Activated B cell treated with CpG ODN at 0.5 μM for 24 hours (primary cell): ENCODE measurements around the gene NR1H3. TPM values are rescaled to one million over a fixed set of nuclear protein-coding genes. Genes with fewer than 3 reads are reported as not detected.
A peak's percentile ranks its signal among the peaks of the same experiment; 100 is the strongest.

Source experiments
- ATAC-seq: fragments of 200-7000 bp; cut with Tn5 transposase; one replicate; pipeline ENCODE4 v1.10.0; 2021; ENCODE audit warnings: low read depth, mild to moderate bottlenecking, moderate library complexity
- CTCF ChIA-PET: fragments of 350-600 bp; sonication (Branson Sonifier 250); formaldehyde crosslinking; loops from one replicate; lab custom pipeline; 2021; ENCODE audit warnings: antibody characterized with exemption; lab: Charles Lee
- POLR2A ChIA-PET: fragments of 350-600 bp; sonication (Branson Sonifier 250); formaldehyde crosslinking; loops from one replicate; lab custom pipeline; 2021; ENCODE audit warnings: antibody characterized with exemption; lab: Charles Lee
- DNase-seq: peaks from one replicate; pipeline ENCODE4 v3.0.0; 2022
- H3K27ac Mint-ChIP-seq: one replicate; pipeline ENCODE4 v1.8.0; 2020; ENCODE audit warnings: mixed read lengths
- H3K27me3 Mint-ChIP-seq: one replicate; pipeline ENCODE4 v1.8.0; 2021; ENCODE audit warnings: mixed read lengths
- H3K36me3 Mint-ChIP-seq: one replicate; pipeline ENCODE4 v1.8.0; 2021; ENCODE audit warnings: low read depth, mixed read lengths
- H3K4me1 Mint-ChIP-seq: one replicate; pipeline ENCODE4 v1.8.0; 2021; ENCODE audit warnings: mixed read lengths
- H3K4me3 Mint-ChIP-seq: one replicate; pipeline ENCODE4 v1.8.0; 2020; ENCODE audit warnings: mild to moderate bottlenecking, mixed read lengths
- H3K9me3 Mint-ChIP-seq: one replicate; pipeline ENCODE4 v1.8.0; 2020; ENCODE audit warnings: mixed read lengths
- intact Hi-C: fragments of 100-400 bp; cut with micrococcal nuclease; formaldehyde crosslinking; loops from one replicate; pipeline ENCODE4 v1.15.1; 2024
- total RNA-seq: library from RNA; stranded (reverse); gene quantifications from 2 replicates; pipeline ENCODE4 v1.2.3, GENCODE V29; 2022
- TF ChIP-seq, protein P1 (sequence below): fragments of 200-600 bp; IDR thresholded peaks from one replicate; pipeline ENCODE4 v1.8.0; 2022; ENCODE audit warnings: antibody characterized with exemption, mild to moderate bottlenecking

NR1H3 gene
- total RNA-seq, 1 donor from 2014 or later = 3.9 TPM

DNA sequence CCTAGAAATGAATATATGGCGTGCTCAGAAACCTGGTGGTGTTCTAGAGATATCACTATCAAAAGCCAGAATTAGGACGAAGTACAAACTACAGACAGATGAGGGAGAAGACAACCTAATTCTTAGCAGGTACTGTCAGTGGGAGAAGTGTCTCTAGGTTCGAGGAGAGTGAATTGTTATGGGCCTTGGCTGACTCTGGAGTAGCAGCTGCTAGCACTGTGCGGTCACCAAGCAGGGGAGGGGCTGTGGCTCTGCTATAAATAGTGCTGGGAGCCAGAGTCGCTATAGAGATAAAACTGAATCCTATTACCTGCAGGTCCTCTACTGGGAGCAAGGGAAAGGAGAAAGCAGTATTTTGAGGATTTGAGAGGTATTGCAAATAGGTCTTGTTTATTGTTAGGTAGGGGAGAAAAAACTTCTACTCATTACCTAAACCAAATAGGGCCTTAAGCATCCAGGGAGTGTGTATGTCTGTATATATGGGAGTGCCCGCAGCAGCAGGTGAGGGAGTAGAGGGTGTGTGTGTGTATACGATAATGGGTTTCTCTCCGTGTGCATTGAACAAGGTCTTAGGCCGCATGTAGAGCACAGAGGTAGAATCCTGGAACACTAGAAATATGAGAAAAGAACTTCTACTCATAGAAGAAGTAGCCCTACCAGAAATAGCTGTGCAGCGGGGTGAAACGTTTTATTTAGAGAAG, 14.3 kb downstream of the NR1H3 start:
- H3K4me1 Mint-ChIP-seq = peaks cover 48% of the 10 kb centered on the region

DNA sequence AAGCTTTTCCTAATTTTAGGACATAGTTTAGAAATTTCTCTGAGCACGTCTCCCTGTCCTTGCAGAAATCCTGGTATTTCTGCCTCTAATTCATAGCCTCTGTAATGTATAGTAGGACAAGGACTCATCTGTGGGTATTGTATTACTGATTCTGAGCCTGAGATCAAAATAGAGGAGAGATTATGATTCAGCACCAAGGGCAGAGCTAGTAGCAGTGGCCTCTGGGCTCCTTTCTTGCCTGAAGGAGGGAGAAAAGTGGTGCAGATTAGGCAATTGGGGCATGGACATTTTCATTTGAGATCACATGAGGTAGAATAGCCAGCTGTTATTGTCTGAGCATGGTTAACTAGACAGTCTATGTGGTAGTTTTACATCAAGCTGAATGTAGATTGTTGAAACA, 14.9 kb downstream of the NR1H3 start:
- Mint-ChIP-seq H3K27me3 (no peaks in the 10 kb centered on the region), H3K4me1 (peaks cover 48% of the 10 kb centered on the region), H3K4me3 (no peak overlapping the region), H3K36me3 (peaks cover 46% of the 10 kb centered on the region), H3K27ac (no peak overlapping the region), H3K9me3 (no peaks in the 10 kb centered on the region)
- DNase-seq = no peak
- POLR2A ChIA-PET = interaction anchor here (0.7 to 5.9 kb wide), 6 partner anchors 24 to 655 kb away, joined by 3 to 57 read pairs (median 4); partner anchors contain the start of genes ACP2, ARFGAP2, DDB2 and SPI1
- intact Hi-C loops = loop anchor here (5.0 kb wide), 1 partner anchor 370 kb away; the partner anchor contains the start of gene MTCH2
- TF ChIP-seq, protein P1, sequence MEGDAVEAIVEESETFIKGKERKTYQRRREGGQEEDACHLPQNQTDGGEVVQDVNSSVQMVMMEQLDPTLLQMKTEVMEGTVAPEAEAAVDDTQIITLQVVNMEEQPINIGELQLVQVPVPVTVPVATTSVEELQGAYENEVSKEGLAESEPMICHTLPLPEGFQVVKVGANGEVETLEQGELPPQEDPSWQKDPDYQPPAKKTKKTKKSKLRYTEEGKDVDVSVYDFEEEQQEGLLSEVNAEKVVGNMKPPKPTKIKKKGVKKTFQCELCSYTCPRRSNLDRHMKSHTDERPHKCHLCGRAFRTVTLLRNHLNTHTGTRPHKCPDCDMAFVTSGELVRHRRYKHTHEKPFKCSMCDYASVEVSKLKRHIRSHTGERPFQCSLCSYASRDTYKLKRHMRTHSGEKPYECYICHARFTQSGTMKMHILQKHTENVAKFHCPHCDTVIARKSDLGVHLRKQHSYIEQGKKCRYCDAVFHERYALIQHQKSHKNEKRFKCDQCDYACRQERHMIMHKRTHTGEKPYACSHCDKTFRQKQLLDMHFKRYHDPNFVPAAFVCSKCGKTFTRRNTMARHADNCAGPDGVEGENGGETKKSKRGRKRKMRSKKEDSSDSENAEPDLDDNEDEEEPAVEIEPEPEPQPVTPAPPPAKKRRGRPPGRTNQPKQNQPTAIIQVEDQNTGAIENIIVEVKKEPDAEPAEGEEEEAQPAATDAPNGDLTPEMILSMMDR = no peak
- ATAC-seq = no peak
- CTCF ChIA-PET = interaction anchor here (0.6 to 1.4 kb wide), 5 partner anchors 13 to 654 kb away, joined by 3 to 4 read pairs (median 3); no protein-coding TSS in a partner anchor

More for the DNA sequence above, 14.3 kb downstream of the NR1H3 start:
- no peak for ATAC-seq
- Mint-ChIP-seq H3K27me3 (no peaks in the 10 kb centered on the region), H3K27ac (peak overlapping the region; percentile 51), H3K36me3 (peaks cover 40% of the 10 kb centered on the region), H3K9me3 (no peaks in the 10 kb centered on the region), H3K4me3 (peak overlapping the region; percentile 85)
- TF ChIP-seq, protein P1 = no peak
- ChIA-PET CTCF (interaction anchor here (0.7 to 1.5 kb wide), 4 partner anchors 13 to 654 kb away, joined by 3 read pairs; no protein-coding TSS in a partner anchor), POLR2A (interaction anchor here (0.6 to 5.9 kb wide), 5 partner anchors 23 to 654 kb away, joined by 3 to 57 read pairs (median 6); partner anchors contain the start of genes ACP2 and DDB2)
- intact Hi-C loops = loop anchor here (5.0 kb wide), 1 partner anchor 370 kb away; the partner anchor contains the start of gene MTCH2
- DNase-seq = no peak

DNA sequence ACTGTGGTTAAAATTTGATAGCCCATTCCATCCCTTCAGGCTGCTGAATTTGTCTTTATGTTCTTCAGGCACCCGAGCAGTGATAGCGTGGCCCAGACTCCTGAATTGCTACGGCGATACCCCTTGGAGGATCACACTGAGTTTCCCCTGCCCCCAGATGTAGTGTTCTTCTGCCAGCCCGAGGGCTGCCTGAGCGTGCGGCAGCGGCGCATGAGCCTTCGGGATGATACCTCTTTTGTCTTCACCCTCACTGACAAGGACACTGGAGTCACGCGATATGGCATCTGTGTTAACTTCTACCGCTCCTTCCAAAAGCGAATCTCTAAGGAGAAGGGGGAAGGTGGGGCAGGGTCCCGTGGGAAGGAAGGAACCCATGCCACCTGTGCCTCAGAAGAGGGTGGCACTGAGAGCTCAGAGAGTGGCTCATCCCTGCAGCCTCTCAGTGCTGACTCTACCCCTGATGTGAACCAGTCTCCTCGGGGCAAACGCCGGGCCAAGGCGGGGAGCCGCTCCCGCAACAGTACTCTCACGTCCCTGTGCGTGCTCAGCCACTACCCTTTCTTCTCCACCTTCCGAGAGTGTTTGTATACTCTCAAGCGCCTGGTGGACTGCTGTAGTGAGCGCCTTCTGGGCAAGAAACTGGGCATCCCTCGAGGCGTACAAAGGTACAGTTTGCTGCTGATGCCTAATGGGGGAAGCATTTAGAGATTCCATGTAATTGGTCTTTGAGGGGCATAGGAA, 16.9 kb downstream of the NR1H3 start:
- Mint-ChIP-seq H3K4me3 (no peak overlapping the region), H3K9me3 (no peaks in the 10 kb centered on the region), H3K36me3 (peaks cover 59% of the 10 kb centered on the region), H3K27me3 (no peaks in the 10 kb centered on the region), H3K4me1 (peaks cover 32% of the 10 kb centered on the region), H3K27ac (no peak overlapping the region)
- CTCF ChIA-PET = no interaction called here
- ATAC-seq = no peak
- POLR2A ChIA-PET = interaction anchor here (0.6 to 0.8 kb wide), 2 partner anchors 26 to 209 kb away, joined by 3 read pairs; partner anchors contain the start of gene ACP2
- DNase-seq = no peak
- intact Hi-C loops = loop anchor here (5.0 kb wide), 1 partner anchor 368 kb away; the partner anchor contains the start of gene MTCH2
- TF ChIP-seq, protein P1 = no peak

DNA sequence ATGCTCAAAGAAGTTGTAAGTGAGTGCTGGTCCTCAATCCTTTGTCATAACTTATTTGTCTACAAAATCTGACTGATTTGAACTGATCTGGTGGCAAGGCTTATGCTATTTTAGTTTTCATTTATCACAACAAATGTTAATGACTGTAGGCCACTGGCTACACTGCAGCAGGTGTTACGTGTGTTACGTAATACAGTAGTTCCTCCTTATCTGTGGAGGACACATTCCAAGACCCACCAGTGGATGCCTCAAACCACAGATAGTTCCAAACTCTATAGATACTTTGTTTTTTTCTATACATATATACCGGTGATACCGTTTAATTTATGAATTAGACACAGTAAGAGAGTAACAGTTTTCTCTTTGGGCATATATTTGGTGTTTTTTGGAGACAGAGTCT, 19.1 kb downstream of the NR1H3 start:
- DNase-seq = no peak
- Mint-ChIP-seq H3K4me1 (peaks cover 17% of the 10 kb centered on the region), H3K27me3 (no peaks in the 10 kb centered on the region), H3K4me3 (no peak overlapping the region), H3K27ac (no peak overlapping the region), H3K36me3 (peaks cover 79% of the 10 kb centered on the region), H3K9me3 (no peaks in the 10 kb centered on the region)
- no peak for ATAC-seq
- intact Hi-C loops = no loop called here
- TF ChIP-seq, protein P1 = no peak
- CTCF ChIA-PET = no interaction called here
- POLR2A ChIA-PET = no interaction called here
